Measurements from ENCODE around the gene LRRC3. TPM values are rescaled to one million over a fixed set of nuclear protein-coding genes. Genes with fewer than 3 reads are reported as not detected.
"Not testable (repeated sequence)": the region's sequence is repeated elsewhere in the genome, so short reads cannot be mapped to it uniquely, and the experiment has no call there.

Gene LRRC3
- polyA plus RNA-seq, 1 experiment: 0.59 TPM

DNA sequence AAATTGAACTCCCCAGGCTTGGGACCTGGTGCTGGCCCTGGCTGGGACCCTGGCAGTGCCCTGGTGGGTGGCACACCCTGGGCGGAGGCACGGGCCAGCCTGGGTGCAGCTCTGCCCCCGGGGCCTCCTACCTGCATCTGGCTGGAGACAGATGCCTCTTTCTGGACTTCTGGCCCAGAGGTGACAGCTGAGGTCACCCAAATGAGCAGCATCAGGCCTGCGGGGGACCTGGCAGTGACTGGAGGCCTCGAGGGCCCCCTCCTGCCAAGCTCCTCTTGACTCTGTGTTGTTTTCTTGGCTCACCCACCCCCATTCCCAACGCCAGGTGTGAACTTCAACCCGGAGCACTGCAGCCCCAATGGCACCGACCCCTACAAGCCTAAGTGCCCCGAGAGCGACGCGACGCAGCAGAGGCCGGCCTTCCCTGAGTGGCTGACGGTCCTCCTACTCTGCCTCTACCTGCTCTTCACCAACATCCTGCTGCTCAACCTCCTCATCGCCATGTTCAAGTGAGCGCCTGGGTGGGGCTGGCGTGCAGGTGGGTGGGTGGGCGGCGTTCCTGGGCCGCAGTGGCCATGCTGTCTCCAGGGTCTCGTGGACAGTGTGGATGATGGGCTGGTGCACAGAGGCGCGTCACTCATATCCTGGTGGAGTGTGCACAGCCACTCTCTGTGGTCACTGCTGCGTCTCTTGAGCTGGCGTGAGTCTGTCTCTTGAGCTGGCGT is 41.6 kb upstream of the LRRC3 start:
- TF ChIP-seq, protein P1, sequence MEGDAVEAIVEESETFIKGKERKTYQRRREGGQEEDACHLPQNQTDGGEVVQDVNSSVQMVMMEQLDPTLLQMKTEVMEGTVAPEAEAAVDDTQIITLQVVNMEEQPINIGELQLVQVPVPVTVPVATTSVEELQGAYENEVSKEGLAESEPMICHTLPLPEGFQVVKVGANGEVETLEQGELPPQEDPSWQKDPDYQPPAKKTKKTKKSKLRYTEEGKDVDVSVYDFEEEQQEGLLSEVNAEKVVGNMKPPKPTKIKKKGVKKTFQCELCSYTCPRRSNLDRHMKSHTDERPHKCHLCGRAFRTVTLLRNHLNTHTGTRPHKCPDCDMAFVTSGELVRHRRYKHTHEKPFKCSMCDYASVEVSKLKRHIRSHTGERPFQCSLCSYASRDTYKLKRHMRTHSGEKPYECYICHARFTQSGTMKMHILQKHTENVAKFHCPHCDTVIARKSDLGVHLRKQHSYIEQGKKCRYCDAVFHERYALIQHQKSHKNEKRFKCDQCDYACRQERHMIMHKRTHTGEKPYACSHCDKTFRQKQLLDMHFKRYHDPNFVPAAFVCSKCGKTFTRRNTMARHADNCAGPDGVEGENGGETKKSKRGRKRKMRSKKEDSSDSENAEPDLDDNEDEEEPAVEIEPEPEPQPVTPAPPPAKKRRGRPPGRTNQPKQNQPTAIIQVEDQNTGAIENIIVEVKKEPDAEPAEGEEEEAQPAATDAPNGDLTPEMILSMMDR (IDR thresholded peaks at IDR 0.05; ENCODE audit: insufficient read depth, low read depth, low read length): no peak
- CTCF ChIA-PET: no interaction called here
- no peak for DNase-seq (ENCODE audit: low read depth)
- Histone ChIP-seq H3K4me3 (ENCODE audit: low read depth, low read length) (no peak overlapping the region), H3K36me3 (ENCODE audit: control insufficient read depth, insufficient read depth, low read length) (no peaks in the 10 kb centered on the region), H3K27me3 (ENCODE audit: control insufficient read depth, insufficient read depth, low read length) (no peaks in the 10 kb centered on the region)
- POLR2A ChIA-PET: no interaction called here

DNA sequence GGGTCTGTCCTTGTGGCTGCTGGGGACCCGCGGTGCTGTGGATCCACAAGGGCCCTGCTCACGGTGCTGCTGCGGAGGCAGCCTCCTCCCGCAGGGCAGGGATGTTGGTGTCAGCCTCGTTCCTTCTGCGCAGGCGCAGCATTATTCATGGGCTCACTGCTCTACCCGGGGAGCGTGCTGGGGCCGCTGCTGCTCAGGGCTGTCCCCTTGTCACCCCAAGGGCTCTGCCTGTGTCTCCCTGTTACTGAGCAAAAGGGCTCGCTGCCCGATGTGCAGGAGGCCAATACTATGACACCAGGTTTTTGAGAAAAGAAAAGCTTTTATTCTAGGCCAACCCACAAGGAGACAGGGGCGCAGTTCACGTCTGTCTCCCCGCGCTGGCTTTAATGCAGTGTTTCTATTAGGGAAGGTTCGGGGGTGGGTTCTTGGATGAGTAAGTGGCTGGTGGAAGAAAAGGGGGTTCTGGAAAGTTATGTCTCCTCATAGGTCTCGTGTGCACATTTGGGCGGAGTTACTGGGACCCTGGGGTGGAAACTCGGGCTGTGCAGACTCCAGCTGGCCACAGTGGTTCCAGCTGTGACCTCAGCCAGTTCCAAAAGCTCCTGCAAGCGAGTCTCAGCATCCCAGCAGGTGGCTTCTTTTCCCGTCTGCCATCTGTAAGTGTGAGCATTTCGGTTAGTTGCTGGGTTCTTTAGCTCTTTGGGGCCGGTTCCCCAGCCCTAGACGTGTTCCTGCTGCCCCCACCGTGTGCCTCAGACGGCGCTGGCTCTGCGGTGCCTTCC is 40.8 kb upstream of the LRRC3 start:
- ChIA-PET CTCF (no interaction called here), POLR2A (no interaction called here)
- TF ChIP-seq, protein P1 (IDR thresholded peaks at IDR 0.05; ENCODE audit: insufficient read depth, low read depth, low read length): no peak
- no peaks in the 10 kb centered on the region for H3K27me3 ChIP-seq (ENCODE audit: control insufficient read depth, insufficient read depth, low read length)
- no peaks in the 10 kb centered on the region for H3K36me3 ChIP-seq (ENCODE audit: control insufficient read depth, insufficient read depth, low read length)
- no peak overlapping the region for H3K4me3 ChIP-seq (ENCODE audit: low read depth, low read length)
- DNase-seq (ENCODE audit: low read depth): no peak

DNA sequence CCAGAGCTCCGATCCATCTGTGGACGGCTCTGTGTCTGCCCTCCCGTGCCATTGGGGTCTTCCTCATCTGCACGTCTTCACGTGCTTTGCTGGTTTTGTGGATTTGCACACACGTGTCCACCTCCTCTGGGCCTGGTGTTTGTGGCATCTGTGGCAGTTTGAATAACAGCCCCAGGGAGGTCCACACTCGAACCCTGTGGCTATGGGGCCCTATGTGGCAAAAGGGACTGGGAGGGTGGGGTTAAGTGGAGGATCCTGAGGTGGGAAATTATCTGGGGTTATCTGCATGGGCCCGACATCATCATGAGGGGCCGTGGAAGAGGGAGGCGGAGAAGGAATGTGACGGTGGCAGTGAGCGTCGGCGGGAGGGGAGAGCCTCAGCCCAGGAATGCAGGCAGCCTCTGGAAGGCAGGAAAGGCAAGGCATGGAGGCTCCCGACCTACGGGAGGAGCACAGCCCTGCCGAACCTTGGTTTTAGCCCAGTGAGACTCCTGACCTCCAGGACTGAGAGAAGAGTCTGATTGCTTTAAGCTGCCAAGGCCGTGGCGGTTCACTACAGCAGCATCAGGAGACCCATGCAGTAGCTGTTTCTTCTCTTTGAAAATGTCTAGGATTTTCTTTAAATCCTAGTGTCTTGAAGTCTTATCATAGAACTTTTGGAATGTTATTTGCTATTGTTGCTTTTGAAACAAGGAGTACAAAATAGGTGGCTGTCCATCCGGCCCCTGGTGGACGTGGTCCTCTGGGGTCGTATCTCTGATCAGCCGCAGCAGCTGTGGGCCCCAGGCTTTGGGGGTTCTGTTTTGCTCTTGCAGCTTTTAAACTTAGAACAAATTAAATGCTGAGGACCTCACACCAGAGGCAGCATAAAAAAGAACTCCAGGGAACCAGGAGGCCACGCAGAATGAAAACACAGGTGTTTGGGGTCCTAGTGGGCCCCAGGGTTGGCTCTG is 40.0 kb upstream of the LRRC3 start:
- TF ChIP-seq, protein P1 (IDR thresholded peaks at IDR 0.05; ENCODE audit: insufficient read depth, low read depth, low read length): no peak
- no peak for DNase-seq (ENCODE audit: low read depth)
- H3K27me3 ChIP-seq (ENCODE audit: control insufficient read depth, insufficient read depth, low read length): no peaks in the 10 kb centered on the region
- CTCF ChIA-PET: no interaction called here
- POLR2A ChIA-PET: no interaction called here
- no peak overlapping the region for H3K4me3 ChIP-seq (ENCODE audit: low read depth, low read length)
- H3K36me3 ChIP-seq (ENCODE audit: control insufficient read depth, insufficient read depth, low read length): no peaks in the 10 kb centered on the region

DNA sequence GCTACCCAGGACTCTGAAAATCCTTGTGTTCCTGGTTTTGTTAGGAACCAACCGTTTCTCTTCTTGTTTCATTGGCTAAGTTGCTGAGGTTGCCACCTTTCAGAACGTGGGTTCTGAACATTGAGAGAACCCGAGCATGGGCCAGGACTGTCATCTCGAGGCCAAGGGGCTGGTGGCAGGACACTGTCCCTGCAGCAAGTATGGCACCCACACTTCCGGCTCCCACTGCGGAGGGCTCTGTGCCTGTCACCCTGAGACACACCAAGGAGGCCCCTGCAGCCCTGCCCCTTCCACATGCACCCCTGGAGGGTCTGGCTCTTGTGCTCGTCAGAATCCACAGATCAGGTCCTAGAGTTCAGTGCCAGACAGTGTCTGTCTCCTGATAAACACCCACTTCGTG is 39.1 kb upstream of the LRRC3 start:
- POLR2A ChIA-PET: no interaction called here
- no peak for DNase-seq (ENCODE audit: low read depth)
- no peaks in the 10 kb centered on the region for H3K36me3 ChIP-seq (ENCODE audit: control insufficient read depth, insufficient read depth, low read length)
- H3K27me3 ChIP-seq (ENCODE audit: control insufficient read depth, insufficient read depth, low read length): no peaks in the 10 kb centered on the region
- CTCF ChIA-PET: no interaction called here
- no peak overlapping the region for H3K4me3 ChIP-seq (ENCODE audit: low read depth, low read length)
- TF ChIP-seq, protein P1 (IDR thresholded peaks at IDR 0.05; ENCODE audit: insufficient read depth, low read depth, low read length): no peak

DNA sequence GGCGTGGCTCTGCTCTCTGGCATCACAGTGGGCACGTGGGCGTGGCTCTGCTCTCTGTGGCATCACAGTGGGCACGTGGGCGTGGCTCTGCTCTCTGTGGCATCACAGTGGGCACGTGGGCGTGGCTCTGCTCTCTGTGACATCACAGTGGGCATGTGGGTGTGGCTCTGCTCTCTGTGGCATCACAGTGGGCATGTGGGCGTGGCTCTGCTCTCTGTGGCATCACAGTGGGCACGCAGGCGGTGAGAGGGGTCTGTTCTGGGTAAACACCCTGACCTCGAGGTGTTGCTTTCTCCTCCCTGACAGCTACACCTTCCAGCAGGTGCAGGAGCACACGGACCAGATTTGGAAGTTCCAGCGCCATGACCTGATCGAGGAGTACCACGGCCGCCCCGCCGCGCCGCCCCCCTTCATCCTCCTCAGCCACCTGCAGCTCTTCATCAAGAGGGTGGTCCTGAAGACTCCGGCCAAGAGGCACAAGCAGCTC is 37.6 kb upstream of the LRRC3 start:
- H3K4me3 ChIP-seq (ENCODE audit: low read depth, low read length); DNase-seq (ENCODE audit: low read depth); H3K27me3 ChIP-seq (ENCODE audit: control insufficient read depth, insufficient read depth, low read length); H3K36me3 ChIP-seq (ENCODE audit: control insufficient read depth, insufficient read depth, low read length); POLR2A ChIA-PET: not testable (repeated sequence)
- CTCF ChIA-PET: interaction anchor here (0.7 kb wide), 1 partner anchor 44 kb away, joined by 3 read pairs; no protein-coding TSS in a partner anchor
